Sciatic nerve (tissue), 2 donors: ENCODE results near the gene CCNY. TPM values are rescaled to one million over a fixed set of nuclear protein-coding genes. Genes with fewer than 3 reads are reported as not detected.
"Not testable (repeated sequence)": the region's sequence is repeated elsewhere in the genome, so short reads cannot be mapped to it uniquely, and the experiment has no call there.

Source experiments
- ATAC-seq: fragments of 200-7000 bp; cut with Tn5 transposase; one replicate; pipeline ENCODE4 v1.9.1; 2020; ENCODE audit warnings: mild to moderate bottlenecking, moderate library complexity
- DNase-seq: peaks from one replicate; pipeline ENCODE4 v3.0.0-alpha.2; 2020; ENCODE audit warnings: low spot score
- intact Hi-C: fragments of 100-400 bp; cut with DNase I; formaldehyde crosslinking; loops from one replicate; pipeline ENCODE4 v1.14.2; 2022
- total RNA-seq: library from RNA; stranded (reverse); fragmentation: NEBNext Ultra II Directional; extraction: Animal tissue kit (Norgen Biotek cat#: 25700); gene quantifications from one replicate; pipeline ENCODE4 v1.2.1, GENCODE V29; 2021
- donor health status: DM: no; HTN: no; CAD: no.
- donor health status: DM: no; HTN: no; CAD: no.

CCNY gene
- total RNA-seq, 1 donor from 2014 or later = 65.3 TPM

DNA sequence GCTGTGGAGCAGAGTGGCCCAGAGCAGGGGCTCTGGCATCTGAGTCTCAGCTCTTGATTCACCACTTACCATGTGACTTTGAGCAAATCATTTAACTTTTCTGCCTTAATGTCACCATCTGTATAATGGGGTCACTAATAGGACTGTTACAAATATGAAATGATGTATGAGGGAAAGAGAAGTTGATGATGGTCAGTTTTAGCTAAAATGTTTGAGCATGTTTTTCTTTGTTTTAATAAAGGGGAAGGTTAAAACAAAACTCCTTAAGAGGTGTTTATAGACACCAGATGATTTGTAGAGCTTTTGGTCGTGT, 81.0 kb downstream of the CCNY start:
- intact Hi-C loops = no loop called here

DNA sequence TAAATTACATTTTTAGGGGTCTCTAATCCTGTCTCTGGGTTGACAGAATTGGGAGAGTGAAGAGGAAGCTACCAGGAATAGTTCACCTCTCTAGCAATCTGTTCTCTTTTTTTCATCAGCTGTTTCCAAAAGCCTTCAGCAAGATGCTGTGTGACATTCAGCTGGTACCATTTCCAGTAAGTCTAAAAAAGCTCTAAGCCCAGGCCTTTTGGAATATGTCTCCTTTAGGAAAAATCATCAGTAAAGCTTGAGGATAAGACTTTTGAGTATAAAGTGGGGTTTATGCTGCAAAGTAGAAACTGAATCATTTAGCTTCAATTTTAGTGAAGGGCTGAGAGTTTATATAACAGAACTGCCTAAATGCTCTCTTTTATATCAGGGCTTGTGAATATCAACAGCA, 81.5 kb downstream of the CCNY start:
- intact Hi-C loops = no loop called here
- ATAC-seq (no peak), DNase-seq (no peak)

More for the DNA sequence above, 81.0 kb downstream of the CCNY start:
- ATAC-seq = no peak
- DNase-seq = no peak

DNA sequence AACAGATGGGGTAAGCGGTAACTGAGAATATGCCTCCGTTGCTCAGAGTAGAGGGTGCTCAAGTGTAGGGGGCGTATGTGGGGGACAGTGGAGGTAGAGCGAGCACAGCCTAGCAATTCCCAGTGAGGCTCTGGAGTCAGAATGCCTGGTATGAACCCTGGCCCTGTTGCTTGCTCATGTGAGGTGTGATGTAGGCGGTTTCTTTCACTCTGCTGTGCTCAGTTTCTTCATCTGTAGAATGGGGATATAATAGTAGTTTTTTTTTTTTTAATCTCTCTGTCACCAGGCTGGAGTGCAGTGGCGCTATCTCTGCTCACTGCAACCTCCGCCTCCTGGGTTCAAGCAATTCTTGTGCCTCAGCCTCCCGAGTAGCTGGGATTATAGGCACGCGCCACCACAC, 82.3 kb downstream of the CCNY start:
- ATAC-seq, DNase-seq, intact Hi-C loops: not testable (repeated sequence)

DNA sequence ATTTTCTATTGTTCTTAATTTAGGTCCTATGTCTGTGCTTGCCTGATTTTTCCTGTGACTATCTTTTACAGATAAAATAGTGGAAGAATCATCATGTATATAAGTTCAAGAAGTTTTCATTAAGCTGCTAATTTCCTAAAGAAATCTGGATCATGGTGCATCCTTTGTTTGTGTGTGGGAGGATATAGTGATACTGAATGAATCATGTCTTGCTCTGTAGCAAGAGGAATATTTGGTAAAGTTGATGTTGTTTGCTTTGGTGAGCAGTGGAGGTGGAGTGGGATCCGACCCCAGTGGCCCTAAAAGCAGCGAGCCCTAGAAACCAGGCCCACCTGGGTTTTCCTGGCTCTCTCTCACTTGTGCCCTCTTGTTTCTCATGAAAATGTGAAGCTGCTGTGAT, 83.7 kb downstream of the CCNY start:
- DNase-seq (no peak), ATAC-seq (no peak)
- intact Hi-C loops = no loop called here

GRCh38 chr10:35420827-35421552, 84.7 kb downstream of the CCNY start:
- intact Hi-C loops = no loop called here
- ATAC-seq = no peak
- no peak for DNase-seq

GRCh38 chr10:35421553-35422178, 85.4 kb downstream of the CCNY start:
- ATAC-seq (peak; percentile 87), DNase-seq (no peak)
- intact Hi-C loops = no loop called here

DNA sequence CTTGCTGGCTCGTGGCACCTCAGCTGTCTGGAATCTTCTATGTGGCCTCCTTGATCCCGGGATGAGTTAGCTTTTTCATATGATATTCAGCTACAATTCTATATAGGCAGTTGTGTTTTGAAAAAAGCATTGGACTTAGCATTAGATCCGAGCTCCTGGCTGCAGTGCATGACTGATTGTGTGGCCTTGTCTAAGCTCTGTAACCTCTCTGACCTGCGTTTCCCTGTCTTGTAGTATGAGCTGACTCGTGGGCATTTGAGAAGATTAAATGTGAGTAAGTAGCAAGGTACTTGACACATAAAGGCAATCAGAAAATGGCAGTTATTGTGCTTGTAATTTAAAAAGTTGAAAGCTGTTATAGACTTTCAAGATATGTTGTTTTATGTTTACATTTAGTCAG, 85.9 kb downstream of the CCNY start:
- intact Hi-C loops = no loop called here
- DNase-seq (no peak), ATAC-seq (no peak)

- DNase-seq (no peak), ATAC-seq (no peak)
- intact Hi-C loops = no loop called here
Measured at GRCh38 chr10:35423505-35424306, 87.4 kb downstream of the CCNY start.

DNA sequence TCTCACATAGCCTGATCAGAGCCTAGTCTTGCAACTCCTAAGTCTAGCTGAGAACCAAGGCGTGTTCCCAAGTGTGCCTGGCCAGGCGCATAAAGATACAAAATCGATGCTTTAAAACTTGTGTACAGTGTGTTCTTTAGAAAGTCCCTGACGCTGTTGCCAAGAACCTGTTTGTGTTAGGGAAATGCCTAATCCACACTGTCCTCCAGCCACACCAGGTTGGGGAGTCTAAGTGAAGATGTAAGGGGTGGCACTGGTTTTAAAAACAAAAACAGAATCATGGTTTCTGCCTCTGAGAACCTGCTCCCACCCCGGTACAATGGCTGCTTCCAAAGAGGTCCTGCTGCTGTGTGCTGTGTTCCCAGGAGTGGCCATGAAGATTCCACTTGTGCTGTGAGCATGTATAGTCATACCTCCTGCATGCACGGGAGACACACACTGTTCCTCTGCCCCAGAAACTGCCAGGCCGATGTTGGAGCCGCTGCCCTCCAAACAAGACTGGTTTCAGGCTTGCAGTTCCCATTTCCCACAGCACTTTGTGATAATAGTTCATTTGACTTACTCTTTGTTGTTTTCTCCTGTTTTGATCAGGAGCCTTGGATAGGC, 88.5 kb downstream of the CCNY start:
- ATAC-seq (no peak), DNase-seq (no peak)
- intact Hi-C loops = no loop called here

DNA sequence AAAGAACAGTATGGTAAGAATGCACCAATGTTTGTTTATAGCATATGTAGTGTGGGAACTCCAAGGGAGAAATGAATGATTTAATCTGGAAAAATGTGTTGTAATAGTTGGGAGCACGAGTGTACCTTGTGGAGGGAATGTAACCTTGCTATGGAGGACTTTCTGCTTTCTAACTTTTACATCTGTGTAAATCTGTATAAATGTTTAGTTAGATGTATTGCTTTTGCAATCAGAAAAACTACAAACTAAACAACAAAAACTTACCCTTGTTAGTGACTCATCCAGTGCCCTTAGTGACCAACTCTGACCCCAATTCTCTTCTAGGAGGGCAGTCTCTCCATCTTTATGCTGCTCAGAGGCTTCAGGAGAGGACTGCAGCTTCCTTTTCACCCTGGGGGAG, 89.3 kb downstream of the CCNY start:
- intact Hi-C loops = no loop called here
- no peak for ATAC-seq
- DNase-seq = no peak

- DNase-seq (no peak), ATAC-seq (no peak)
- intact Hi-C loops = no loop called here
Measured at GRCh38 chr10:35426657-35427056, 90.3 kb downstream of the CCNY start.

DNA sequence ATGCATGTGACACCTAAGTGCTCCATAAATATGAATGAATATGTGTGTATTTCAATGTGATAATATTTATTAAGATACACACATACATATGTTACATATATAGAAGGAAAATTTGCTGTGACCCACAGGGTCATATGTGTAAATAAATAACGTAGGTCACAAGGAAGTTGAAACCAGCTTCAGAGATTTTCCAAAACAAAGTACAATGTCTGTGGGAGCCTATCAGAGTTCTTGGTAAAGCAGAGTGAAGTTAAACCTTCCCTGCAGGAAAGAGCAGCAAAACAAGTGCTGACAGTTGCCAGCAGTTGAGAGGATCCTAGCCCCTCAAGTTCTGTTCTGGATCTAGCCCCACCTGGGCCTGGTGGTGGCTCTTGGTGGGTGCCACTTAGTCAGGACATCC, 91.2 kb downstream of the CCNY start:
- intact Hi-C loops = no loop called here
- no peak for DNase-seq
- ATAC-seq = no peak

DNA sequence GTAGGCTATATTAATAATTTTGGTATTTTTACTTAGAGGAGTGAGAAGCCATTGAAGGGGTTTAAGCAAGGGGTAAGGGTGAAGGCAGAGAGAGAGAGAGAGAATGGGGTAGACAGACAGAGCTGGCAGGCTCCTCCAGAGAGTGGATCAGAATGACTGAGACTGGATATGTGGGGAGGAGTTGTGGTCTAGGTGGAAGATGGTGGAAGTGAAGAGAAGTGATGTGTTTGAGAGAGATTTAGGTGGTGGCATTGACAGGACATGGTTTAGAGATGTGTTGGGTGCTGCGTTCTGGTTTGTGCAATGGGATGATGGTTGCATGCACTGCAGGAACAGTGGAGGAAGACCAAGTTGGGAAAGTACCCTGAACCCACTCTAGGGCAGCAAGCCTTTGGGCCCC, 92.2 kb downstream of the CCNY start:
- intact Hi-C loops = no loop called here
- ATAC-seq (no peak), DNase-seq (no peak)

DNA sequence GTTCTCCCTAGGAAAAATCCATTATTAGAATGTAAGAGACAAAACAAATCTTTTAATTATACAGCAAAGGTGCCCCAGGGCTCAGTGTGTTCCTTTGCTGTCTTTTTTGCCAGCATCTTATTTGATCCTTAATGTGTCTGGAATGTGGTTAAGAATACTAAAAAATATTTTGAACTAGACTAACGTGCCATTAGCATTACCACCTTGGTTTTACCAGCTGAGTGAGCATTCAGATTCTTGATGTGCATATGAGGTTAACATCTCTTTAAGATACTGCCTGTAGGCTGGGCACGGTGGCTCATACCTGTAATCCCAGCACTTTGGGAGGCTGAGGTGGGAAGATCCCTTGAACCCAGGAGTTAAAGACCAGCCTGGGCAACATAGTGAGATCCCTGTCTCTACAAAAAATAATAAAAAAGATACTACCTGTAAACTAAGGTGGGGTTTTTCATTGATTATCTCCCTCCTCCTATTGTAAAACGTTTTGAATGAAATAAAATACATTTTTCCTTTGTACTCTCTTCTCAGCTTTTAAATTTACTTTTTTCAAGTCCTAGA, 96.6 kb downstream of the CCNY start:
- ATAC-seq (no peak), DNase-seq (no peak)
- intact Hi-C loops = no loop called here

GRCh38 chr10:35433851-35434426, 97.6 kb downstream of the CCNY start:
- intact Hi-C loops = no loop called here
- ATAC-seq = no peak

DNA sequence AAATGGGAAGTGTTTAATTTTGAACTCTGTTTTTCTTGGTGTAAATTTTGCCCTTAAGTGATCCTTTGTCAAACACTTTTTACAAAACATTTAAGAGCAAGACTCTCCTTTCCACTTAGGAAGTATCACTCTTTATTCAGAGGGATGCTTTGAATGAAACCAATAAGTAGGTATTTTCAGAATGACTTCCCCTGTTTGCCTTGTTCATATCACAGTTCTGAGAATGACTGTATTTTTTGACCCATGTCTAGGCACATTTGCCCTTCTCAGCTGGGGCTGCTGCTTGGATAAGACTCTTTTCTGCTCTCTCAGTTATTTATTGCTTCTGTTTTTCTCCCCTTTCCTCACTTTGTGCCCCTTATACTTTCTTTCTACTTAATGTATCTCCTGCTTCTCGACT, 98.2 kb downstream of the CCNY start:
- intact Hi-C loops = no loop called here
- ATAC-seq = no peak

More at GRCh38 chr10:35433851-35434426, 97.6 kb downstream of the CCNY start:
- no peak for DNase-seq

DNA sequence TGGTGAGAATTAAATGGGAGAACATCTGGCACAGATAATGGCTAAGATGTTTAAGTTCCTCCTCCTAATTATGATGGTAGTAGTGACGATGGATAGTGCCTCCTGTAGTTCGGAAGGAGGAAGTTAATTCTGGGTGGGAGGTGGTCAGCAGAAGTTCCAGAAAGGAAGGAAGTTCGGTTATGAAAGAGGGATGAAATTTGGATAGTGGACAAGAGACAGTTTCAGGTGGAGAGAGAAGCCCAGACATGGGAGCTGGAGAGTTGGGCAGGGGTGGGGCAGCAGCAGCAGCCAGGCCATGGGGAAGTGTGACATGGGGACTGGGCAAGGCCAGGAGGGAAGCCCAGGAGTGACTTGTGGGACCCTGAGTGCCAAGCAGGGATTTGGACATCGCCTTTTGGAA, 99.5 kb downstream of the CCNY start:
- ATAC-seq = peak; percentile 48
- no peak for DNase-seq
- intact Hi-C loops = no loop called here

More for the DNA sequence above, 98.2 kb downstream of the CCNY start:
- no peak for DNase-seq

- no peak for ATAC-seq
Measured at GRCh38 chr10:35437829-35438228, 101.5 kb downstream of the CCNY start.

More at GRCh38 chr10:35437829-35438228, 101.5 kb downstream of the CCNY start:
- intact Hi-C loops = no loop called here
- no peak for DNase-seq
